ENCODE data around the gene GABBR2. TPM values are rescaled to one million over a fixed set of nuclear protein-coding genes. Genes with fewer than 3 reads are reported as not detected.

GABBR2 gene
- total RNA-seq, 2 donors from 2014 or later = not detected

- intact Hi-C loops (cut with DNase I) = no loop called here
- no peak for ATAC-seq
Observed at GRCh38 chr9:98291820-98292219, 416.9 kb downstream of the GABBR2 start.

DNA sequence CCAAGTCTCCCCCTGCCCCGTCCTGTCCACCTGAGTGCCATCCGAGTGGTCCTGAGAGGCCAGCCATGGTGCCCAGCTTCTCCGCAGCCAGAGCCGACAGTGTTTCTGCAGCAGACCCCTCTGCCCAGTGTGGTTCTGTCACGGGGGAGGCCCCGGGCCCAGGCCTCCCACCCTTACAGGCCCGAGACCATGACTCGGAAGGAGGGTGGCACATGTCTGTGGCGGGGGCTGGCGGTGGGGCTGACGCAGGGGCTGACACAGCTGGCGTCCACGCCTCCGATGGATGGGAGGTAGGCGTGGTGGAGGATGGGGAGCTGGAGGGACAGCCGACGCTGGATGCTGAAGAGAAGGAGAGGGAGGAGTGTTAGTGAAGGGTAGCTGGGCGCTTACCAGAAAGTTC lies 418.3 kb downstream of the GABBR2 start:
- ATAC-seq (no peak), DNase-seq (no peak)
- TF ChIP-seq, protein P1, sequence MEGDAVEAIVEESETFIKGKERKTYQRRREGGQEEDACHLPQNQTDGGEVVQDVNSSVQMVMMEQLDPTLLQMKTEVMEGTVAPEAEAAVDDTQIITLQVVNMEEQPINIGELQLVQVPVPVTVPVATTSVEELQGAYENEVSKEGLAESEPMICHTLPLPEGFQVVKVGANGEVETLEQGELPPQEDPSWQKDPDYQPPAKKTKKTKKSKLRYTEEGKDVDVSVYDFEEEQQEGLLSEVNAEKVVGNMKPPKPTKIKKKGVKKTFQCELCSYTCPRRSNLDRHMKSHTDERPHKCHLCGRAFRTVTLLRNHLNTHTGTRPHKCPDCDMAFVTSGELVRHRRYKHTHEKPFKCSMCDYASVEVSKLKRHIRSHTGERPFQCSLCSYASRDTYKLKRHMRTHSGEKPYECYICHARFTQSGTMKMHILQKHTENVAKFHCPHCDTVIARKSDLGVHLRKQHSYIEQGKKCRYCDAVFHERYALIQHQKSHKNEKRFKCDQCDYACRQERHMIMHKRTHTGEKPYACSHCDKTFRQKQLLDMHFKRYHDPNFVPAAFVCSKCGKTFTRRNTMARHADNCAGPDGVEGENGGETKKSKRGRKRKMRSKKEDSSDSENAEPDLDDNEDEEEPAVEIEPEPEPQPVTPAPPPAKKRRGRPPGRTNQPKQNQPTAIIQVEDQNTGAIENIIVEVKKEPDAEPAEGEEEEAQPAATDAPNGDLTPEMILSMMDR (IDR thresholded peaks at IDR 0.05) = no peak
- no peak for TF ChIP-seq POLR2A (IDR thresholded peaks at IDR 0.05)
- no peaks in the 10 kb centered on the region for H3K4me1 ChIP-seq
- intact Hi-C loops (cut with DNase I) = no loop called here
- no peaks in the 10 kb centered on the region for H3K9me3 ChIP-seq
- H3K4me3 ChIP-seq = no peak overlapping the region
- H3K36me3 ChIP-seq (replicated peaks in 1 of 2; ENCODE audit: insufficient read depth in 1 of 2, low read depth in 2 of 2) = no peaks in the 10 kb centered on the region
- H3K27me3 ChIP-seq = no peaks in the 10 kb centered on the region
- WGBS, 2 donors = 85 to 89% methylated on average over 16 to 17 of the region's 18 CpGs
- H3K27ac ChIP-seq = no peak overlapping the region

More at GRCh38 chr9:98291820-98292219, 416.9 kb downstream of the GABBR2 start:
- Histone ChIP-seq H3K27ac (no peak overlapping the region), H3K36me3 (replicated peaks in 1 of 2; ENCODE audit: insufficient read depth in 1 of 2, low read depth in 2 of 2) (no peaks in the 10 kb centered on the region), H3K27me3 (no peaks in the 10 kb centered on the region), H3K4me3 (no peak overlapping the region), H3K4me1 (no peaks in the 10 kb centered on the region), H3K9me3 (no peaks in the 10 kb centered on the region)
- TF ChIP-seq POLR2A (IDR thresholded peaks at IDR 0.05) = no peak
- TF ChIP-seq, protein P1 (IDR thresholded peaks at IDR 0.05) = no peak
- 62 to 65% methylated on average over 5 of the region's 5 CpGs for WGBS, 2 donors
- DNase-seq = no peak

- H3K4me3 ChIP-seq = no peak overlapping the region
- H3K9me3 ChIP-seq = no peaks in the 10 kb centered on the region
- TF ChIP-seq POLR2A (IDR thresholded peaks at IDR 0.05) = no peak
- TF ChIP-seq, protein P1 (IDR thresholded peaks at IDR 0.05) = no peak
- H3K36me3 ChIP-seq (replicated peaks in 1 of 2; ENCODE audit: insufficient read depth in 1 of 2, low read depth in 2 of 2) = no peaks in the 10 kb centered on the region
- intact Hi-C loops (cut with DNase I) = no loop called here
- H3K4me1 ChIP-seq = no peaks in the 10 kb centered on the region
- ATAC-seq (no peak), DNase-seq (no peak)
- WGBS, 2 donors = 65 to 68% methylated on average over 9 to 12 of the region's 12 CpGs
- no peak overlapping the region for H3K27ac ChIP-seq
- no peaks in the 10 kb centered on the region for H3K27me3 ChIP-seq
Observed at GRCh38 chr9:98289614-98290201, 419.0 kb downstream of the GABBR2 start.

GRCh38 chr9:98288881-98289280 lies 419.9 kb downstream of the GABBR2 start:
- 58 to 60% methylated on average over 4 to 5 of the region's 5 CpGs for WGBS, 2 donors
- no peak for DNase-seq

More at GRCh38 chr9:98288881-98289280, 419.9 kb downstream of the GABBR2 start:
- intact Hi-C loops (cut with DNase I) = no loop called here
- TF ChIP-seq, protein P1 (IDR thresholded peaks at IDR 0.05) = no peak
- Histone ChIP-seq H3K9me3 (no peaks in the 10 kb centered on the region), H3K36me3 (replicated peaks in 1 of 2; ENCODE audit: insufficient read depth in 1 of 2, low read depth in 2 of 2) (no peaks in the 10 kb centered on the region), H3K27me3 (no peaks in the 10 kb centered on the region), H3K27ac (no peak overlapping the region), H3K4me3 (no peak overlapping the region), H3K4me1 (no peaks in the 10 kb centered on the region)
- ATAC-seq = no peak
